ENCODE data around the gene C17orf67.

DNA sequence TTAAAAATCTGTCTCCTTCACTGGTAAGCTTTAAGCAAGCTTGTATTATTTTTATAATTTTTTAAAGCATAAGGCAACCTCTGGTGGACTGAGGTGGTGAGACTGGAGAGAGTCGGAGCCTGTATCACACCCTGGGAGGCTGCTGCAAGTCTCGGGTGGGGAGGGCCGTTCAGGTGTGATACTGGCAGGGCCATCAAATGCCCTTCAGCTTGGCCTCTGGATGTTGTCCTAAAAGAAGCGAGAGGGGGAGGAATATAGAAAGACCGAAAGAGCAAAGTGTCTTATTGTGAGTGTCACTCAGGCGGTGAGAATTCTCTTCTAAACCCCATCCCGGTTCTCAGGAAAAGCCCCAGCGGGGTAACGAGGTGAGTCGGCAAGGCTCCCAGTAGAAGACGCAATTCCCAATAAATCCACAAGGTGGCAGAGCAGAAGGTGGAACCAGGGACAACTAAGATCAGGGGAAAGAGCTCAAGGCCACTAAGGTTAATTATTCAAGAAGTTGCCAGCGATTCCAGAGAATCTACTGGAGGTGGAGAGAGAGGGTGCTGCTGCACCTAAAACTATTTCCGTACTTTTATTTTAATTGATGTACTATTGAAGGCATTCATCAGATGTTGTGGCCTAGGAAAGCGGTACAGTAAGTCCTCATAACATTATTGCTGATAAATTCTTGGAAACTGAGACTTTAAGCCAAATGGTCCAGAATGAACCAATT, 14.1 kb downstream of the C17orf67 start:
- no peak for TF ChIP-seq EZH2 (IDR thresholded peaks at IDR 0.05; ENCODE audit: borderline replicate concordance)
- TF ChIP-seq, protein P1, sequence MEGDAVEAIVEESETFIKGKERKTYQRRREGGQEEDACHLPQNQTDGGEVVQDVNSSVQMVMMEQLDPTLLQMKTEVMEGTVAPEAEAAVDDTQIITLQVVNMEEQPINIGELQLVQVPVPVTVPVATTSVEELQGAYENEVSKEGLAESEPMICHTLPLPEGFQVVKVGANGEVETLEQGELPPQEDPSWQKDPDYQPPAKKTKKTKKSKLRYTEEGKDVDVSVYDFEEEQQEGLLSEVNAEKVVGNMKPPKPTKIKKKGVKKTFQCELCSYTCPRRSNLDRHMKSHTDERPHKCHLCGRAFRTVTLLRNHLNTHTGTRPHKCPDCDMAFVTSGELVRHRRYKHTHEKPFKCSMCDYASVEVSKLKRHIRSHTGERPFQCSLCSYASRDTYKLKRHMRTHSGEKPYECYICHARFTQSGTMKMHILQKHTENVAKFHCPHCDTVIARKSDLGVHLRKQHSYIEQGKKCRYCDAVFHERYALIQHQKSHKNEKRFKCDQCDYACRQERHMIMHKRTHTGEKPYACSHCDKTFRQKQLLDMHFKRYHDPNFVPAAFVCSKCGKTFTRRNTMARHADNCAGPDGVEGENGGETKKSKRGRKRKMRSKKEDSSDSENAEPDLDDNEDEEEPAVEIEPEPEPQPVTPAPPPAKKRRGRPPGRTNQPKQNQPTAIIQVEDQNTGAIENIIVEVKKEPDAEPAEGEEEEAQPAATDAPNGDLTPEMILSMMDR (IDR thresholded peaks at IDR 0.05; ENCODE audit: poor library complexity): peak; percentile 81
- TF ChIP-seq EZH2phosphoT487 (IDR thresholded peaks at IDR 0.05; ENCODE audit: low read depth, severe bottlenecking, unreplicated experiment): no peak
